ENCODE data around the gene GSX1.

Gene GSX1

GRCh38 chr13:27839809-27840467, 47.7 kb downstream of the GSX1 start:
- ChIA-PET POLR2A (ENCODE audit: low non-redundant PET) (no interaction called here), CTCF (interaction anchor here (0.6 to 1.8 kb wide), 4 partner anchors 10 to 240 kb away, joined by 3 to 6 read pairs (median 4); no protein-coding TSS in a partner anchor)
- peak; percentile 59 for DNase-seq (ENCODE audit: low spot score)
- no peak overlapping the region for H3K27ac ChIP-seq
- TF ChIP-seq CTCF (conservative IDR thresholded peaks at IDR 0.05; ENCODE audit: low read depth), result no peak

GRCh38 chr13:27842571-27842970, 50.3 kb downstream of the GSX1 start:
- DNase-seq (ENCODE audit: low spot score), result no peak
- ChIA-PET CTCF (no interaction called here), POLR2A (ENCODE audit: low non-redundant PET) (no interaction called here)
- H3K27ac ChIP-seq, result no peak overlapping the region
- no peak for TF ChIP-seq CTCF (conservative IDR thresholded peaks at IDR 0.05; ENCODE audit: low read depth)
